22Rv1 (cell line): ENCODE measurements around the gene SORCS2.

Experiments
- H3K27ac ChIP-seq: fragments of 450-650 bp; 2 replicates; pipeline ENCODE4 v1.5.1; 2017
- CTCF ChIP-seq: fragments of 450-650 bp; IDR thresholded peaks from 2 replicates; pipeline ENCODE4 v1.5.1; 2017; ENCODE audit warnings: mild to moderate bottlenecking
- ZFX ChIP-seq: fragments of 450-650 bp; IDR thresholded peaks from 2 replicates; pipeline ENCODE4 v1.6.1; 2017; ENCODE audit warnings: antibody characterized with exemption, borderline replicate concordance

Gene SORCS2

DNA sequence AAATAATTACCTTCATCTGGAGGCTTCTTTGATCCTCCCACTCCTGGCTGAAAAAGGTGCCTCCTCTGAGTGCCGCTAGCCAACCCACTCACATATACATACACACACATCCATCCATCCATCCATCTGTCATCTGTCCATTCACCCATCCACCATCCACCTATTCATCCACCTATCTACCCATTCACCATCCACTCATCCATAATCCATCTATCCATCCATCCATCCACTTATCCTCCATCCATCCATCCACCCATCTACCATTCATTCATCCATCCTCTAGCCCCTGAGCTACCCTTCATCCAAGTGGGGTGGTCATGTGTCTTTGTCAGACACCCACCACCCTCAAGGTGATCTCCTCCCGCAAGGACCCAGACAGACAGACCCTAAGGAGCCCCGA is 423.9 kb downstream of the SORCS2 start:
- TF ChIP-seq ZFX: no peak
- TF ChIP-seq CTCF: no peak
- no peak overlapping the region for H3K27ac ChIP-seq

GRCh38 chr4:7618361-7618760 is 426.0 kb downstream of the SORCS2 start:
- no peak for TF ChIP-seq CTCF
- H3K27ac ChIP-seq: no peak overlapping the region

- no peak for TF ChIP-seq ZFX
- TF ChIP-seq CTCF: no peak
- no peak overlapping the region for H3K27ac ChIP-seq
These were observed 427.9 kb downstream of the SORCS2 start for GRCh38 chr4:7620086-7620813.

- no peak overlapping the region for H3K27ac ChIP-seq
- no peak for TF ChIP-seq CTCF
- no peak for TF ChIP-seq ZFX
These were observed 428.5 kb downstream of the SORCS2 start for GRCh38 chr4:7620814-7621176.

DNA sequence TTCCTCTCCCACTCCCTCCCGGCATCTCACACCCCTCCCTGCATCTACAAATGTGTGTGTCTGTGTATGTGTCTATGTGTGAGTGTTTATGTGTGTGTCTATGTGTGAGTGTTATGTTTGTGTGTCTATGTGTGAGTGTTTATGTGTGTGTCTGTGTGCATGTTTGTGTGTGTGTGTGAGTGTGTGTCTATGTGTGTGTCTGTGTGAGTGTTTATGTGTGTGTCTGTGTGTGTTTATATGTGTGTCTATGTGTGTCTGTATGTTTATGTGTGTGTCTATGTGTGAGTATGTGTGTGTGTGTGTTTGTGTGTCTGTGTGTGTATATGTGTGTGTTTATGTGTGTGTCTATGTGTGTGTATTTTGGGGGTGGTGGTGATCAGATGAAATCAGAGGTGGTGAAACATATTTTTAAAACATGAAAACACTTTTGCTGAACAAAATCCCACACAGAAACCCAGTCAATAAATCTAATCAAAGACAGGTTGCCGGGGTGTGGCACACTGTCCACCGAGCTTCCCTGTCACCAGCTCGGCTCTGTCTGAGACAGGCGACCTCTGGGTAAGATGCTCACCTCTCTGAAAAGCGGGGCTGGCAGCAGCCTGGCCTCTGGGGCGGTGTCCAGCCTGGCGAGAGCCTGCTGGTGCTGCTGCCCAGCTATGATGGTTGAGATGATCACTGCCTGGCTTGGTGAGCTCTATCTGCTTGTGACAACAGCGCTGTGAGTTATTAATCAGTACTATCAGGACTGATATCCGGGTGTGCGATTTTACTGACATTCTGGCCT is 429.1 kb downstream of the SORCS2 start:
- no peak overlapping the region for H3K27ac ChIP-seq
- no peak for TF ChIP-seq CTCF
- TF ChIP-seq ZFX: no peak

DNA sequence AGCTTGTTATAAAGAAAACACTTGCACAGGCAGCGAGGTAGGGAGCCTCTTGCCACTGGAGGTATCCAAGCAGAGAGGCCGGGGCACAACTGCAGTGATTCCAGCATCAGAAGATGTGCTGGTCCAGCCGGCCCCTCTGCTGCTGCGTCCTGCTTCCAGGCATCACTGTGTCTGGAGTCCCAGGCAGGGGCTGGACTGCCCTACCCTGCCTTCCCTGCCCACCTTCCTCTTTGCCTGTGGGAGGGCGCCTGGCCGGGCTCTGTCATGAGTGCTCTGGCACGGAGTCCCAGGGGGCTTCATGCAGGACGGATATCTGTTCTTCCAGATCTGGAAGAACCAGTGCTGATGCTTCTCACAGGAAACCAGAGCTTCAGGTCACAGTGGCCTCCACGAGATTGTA is 430.0 kb downstream of the SORCS2 start:
- no peak overlapping the region for H3K27ac ChIP-seq
- TF ChIP-seq CTCF: no peak
- no peak for TF ChIP-seq ZFX

GRCh38 chr4:7623468-7623867 is 431.1 kb downstream of the SORCS2 start:
- H3K27ac ChIP-seq: no peak overlapping the region
- TF ChIP-seq CTCF: no peak
- TF ChIP-seq ZFX: no peak
